SU-DHL-6 (cell line): ENCODE measurements around the gene RNF220.

Experiments
- H2AFZ ChIP-seq: fragments of 200-600 bp; sonication (generic); 2 replicates; pipeline ENCODE4 v1.6.1; 2014; ENCODE audit warnings: low read depth, mild to moderate bottlenecking, moderate library complexity, mixed read lengths, antibody characterized with exemption, low read length; ENCODE audit not compliant: severe bottlenecking
- H3F3A ChIP-seq: fragments of 200-600 bp; shearing (Covaris generic); 2 replicates; pipeline ENCODE4 v1.6.0; 2016; ENCODE audit warnings: antibody characterized with exemption, mild to moderate bottlenecking; ENCODE audit not compliant: insufficient read depth
- H3K27ac ChIP-seq: fragments of 200-600 bp; sonication (generic); 2 replicates; pipeline ENCODE4 v1.5.1; 2016; ENCODE audit warnings: low read depth, mild to moderate bottlenecking, low read length, moderate library complexity, mixed read lengths
- H3K27me3 ChIP-seq: fragments of 200-600 bp; sonication (generic), shearing (Covaris generic); 2 replicates; pipeline ENCODE4 v1.6.0; 2014; ENCODE audit warnings: mild to moderate bottlenecking, low read length
- H3K36me3 ChIP-seq: fragments of 200-600 bp; sonication (generic); 2 replicates; pipeline ENCODE4 v1.6.1; 2014; ENCODE audit warnings: mild to moderate bottlenecking, low read length, mixed read lengths
- H3K4me2 ChIP-seq: fragments of 300-600, 200-600 bp; shearing (Covaris generic), sonication (generic); 2 replicates; pipeline ENCODE4 v1.6.0; 2014; ENCODE audit warnings: low read length, low read depth, mild to moderate bottlenecking; ENCODE audit not compliant: poor library complexity, severe bottlenecking
- H3K4me3 ChIP-seq: fragments of 200-600 bp; sonication (generic); 2 replicates; pipeline ENCODE4 v1.5.1; 2014; ENCODE audit warnings: antibody characterized with exemption, low read length, mild to moderate bottlenecking, mixed read lengths; ENCODE audit not compliant: insufficient read depth, poor library complexity, severe bottlenecking
- H3K79me2 ChIP-seq: fragments of 200-600 bp; sonication (generic); 2 replicates; pipeline ENCODE4 v1.6.1; 2014; ENCODE audit warnings: mild to moderate bottlenecking, low read length, moderate library complexity; ENCODE audit not compliant: insufficient read depth
- H3K9ac ChIP-seq: fragments of 200-600 bp; sonication (generic); 2 replicates; pipeline ENCODE4 v1.7.0; 2014; ENCODE audit warnings: mild to moderate bottlenecking, low read length
- H3K9me2 ChIP-seq: fragments of 200-600 bp; sonication (generic); replicated peaks from 2 replicates; pipeline ENCODE4 v1.6.1; 2014; ENCODE audit warnings: low read length; ENCODE audit not compliant: insufficient read depth
- H3K9me3 ChIP-seq: fragments of 200-600 bp; sonication (generic); 2 replicates; pipeline ENCODE4 v1.6.1; 2014; ENCODE audit warnings: low read length, mixed read lengths; ENCODE audit not compliant: insufficient read depth
- H4K20me1 ChIP-seq: fragments of 200-600 bp; sonication (generic); 2 replicates; pipeline ENCODE4 v1.6.1; 2014; ENCODE audit warnings: low read depth, mild to moderate bottlenecking, antibody characterized with exemption, low read length, moderate library complexity, mixed read lengths
- EZH2phosphoT487 ChIP-seq: fragments of 200-600 bp; sonication (generic), shearing (Covaris generic); conservative IDR thresholded peaks from 2 replicates; pipeline ENCODE4 v1.6.1; 2018; ENCODE audit warnings: mild to moderate bottlenecking, antibody characterized with exemption, low read length, moderate library complexity, mixed read lengths
- TF ChIP-seq, protein P1 (sequence below): fragments of 200-600 bp; sonication (generic); IDR thresholded peaks from one replicate; pipeline ENCODE4 v1.5.1; 2017; ENCODE audit warnings: antibody characterized with exemption, mild to moderate bottlenecking, low read length, moderate library complexity; ENCODE audit not compliant: insufficient read depth, poor library complexity, severe bottlenecking

RNF220 gene

GRCh38 chr1:44592208-44593145 is 187.4 kb downstream of the RNF220 start:
- no peaks in the 10 kb centered on the region for H3K27me3 ChIP-seq
- no peaks in the 10 kb centered on the region for H3K36me3 ChIP-seq
- H4K20me1 ChIP-seq, result no peaks in the 10 kb centered on the region
- H3K9me3 ChIP-seq, result no peaks in the 10 kb centered on the region
- no peaks in the 10 kb centered on the region for H3K9me2 ChIP-seq
- TF ChIP-seq EZH2phosphoT487, result no peak
- TF ChIP-seq, protein P1, sequence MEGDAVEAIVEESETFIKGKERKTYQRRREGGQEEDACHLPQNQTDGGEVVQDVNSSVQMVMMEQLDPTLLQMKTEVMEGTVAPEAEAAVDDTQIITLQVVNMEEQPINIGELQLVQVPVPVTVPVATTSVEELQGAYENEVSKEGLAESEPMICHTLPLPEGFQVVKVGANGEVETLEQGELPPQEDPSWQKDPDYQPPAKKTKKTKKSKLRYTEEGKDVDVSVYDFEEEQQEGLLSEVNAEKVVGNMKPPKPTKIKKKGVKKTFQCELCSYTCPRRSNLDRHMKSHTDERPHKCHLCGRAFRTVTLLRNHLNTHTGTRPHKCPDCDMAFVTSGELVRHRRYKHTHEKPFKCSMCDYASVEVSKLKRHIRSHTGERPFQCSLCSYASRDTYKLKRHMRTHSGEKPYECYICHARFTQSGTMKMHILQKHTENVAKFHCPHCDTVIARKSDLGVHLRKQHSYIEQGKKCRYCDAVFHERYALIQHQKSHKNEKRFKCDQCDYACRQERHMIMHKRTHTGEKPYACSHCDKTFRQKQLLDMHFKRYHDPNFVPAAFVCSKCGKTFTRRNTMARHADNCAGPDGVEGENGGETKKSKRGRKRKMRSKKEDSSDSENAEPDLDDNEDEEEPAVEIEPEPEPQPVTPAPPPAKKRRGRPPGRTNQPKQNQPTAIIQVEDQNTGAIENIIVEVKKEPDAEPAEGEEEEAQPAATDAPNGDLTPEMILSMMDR, result no peak
- no peak overlapping the region for H3K27ac ChIP-seq
- no peak overlapping the region for H3K9ac ChIP-seq
- no peak overlapping the region for H2AFZ ChIP-seq
- H3K79me2 ChIP-seq, result no peaks in the 10 kb centered on the region
- H3K4me2 ChIP-seq, result no peak overlapping the region
- H3F3A ChIP-seq, result no peaks in the 10 kb centered on the region
- no peak overlapping the region for H3K4me3 ChIP-seq

DNA sequence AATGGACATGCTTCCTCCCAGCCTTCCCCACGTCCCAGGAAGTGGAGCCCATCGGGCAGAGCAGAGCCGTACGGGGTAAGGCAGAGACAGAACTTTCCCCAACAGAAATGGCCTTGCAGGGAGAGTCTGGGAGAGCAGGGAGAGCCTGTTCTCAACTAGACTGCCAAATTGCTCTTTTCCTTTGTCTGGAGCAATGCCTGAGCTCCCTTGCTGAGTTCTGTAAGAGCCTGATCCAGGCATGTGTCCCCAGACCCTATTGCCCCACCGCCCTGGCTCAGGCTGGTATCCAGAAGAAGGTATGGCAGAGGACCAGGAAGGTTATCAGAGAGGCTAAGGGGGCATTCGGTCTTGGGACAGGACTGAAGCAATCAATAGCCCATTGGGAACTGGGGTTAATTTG is 189.3 kb downstream of the RNF220 start:
- Histone ChIP-seq H3K27ac (no peak overlapping the region), H3K9ac (no peak overlapping the region), H2AFZ (no peak overlapping the region), H3K36me3 (no peaks in the 10 kb centered on the region), H3K9me3 (no peaks in the 10 kb centered on the region), H4K20me1 (no peaks in the 10 kb centered on the region), H3F3A (no peaks in the 10 kb centered on the region), H3K27me3 (no peaks in the 10 kb centered on the region), H3K9me2 (no peaks in the 10 kb centered on the region), H3K79me2 (no peaks in the 10 kb centered on the region), H3K4me2 (no peak overlapping the region), H3K4me3 (no peak overlapping the region)
- TF ChIP-seq, protein P1, result no peak
- TF ChIP-seq EZH2phosphoT487, result no peak

GRCh38 chr1:44594871-44595735 is 190.0 kb downstream of the RNF220 start:
- Histone ChIP-seq H3K27me3 (no peaks in the 10 kb centered on the region), H3K36me3 (no peaks in the 10 kb centered on the region), H4K20me1 (no peaks in the 10 kb centered on the region), H3K79me2 (no peaks in the 10 kb centered on the region), H3F3A (no peaks in the 10 kb centered on the region), H3K9ac (no peak overlapping the region), H3K27ac (no peak overlapping the region), H3K9me2 (no peaks in the 10 kb centered on the region), H3K4me2 (no peak overlapping the region), H2AFZ (no peak overlapping the region), H3K9me3 (no peaks in the 10 kb centered on the region), H3K4me3 (no peak overlapping the region)
- TF ChIP-seq EZH2phosphoT487, result no peak
- TF ChIP-seq, protein P1, result peak; percentile 90
